Fibroblast of skin of scalp (primary cell): ENCODE results near the gene SPTBN4.
"Not testable (repeated sequence)": the region's sequence is repeated elsewhere in the genome, so short reads cannot be mapped to it uniquely, and the experiment has no call there.

ENCODE experiments used
- DNase-seq: peaks from one replicate; pipeline ENCODE4 v3.0.0-alpha.2; 2013

Gene SPTBN4

DNA sequence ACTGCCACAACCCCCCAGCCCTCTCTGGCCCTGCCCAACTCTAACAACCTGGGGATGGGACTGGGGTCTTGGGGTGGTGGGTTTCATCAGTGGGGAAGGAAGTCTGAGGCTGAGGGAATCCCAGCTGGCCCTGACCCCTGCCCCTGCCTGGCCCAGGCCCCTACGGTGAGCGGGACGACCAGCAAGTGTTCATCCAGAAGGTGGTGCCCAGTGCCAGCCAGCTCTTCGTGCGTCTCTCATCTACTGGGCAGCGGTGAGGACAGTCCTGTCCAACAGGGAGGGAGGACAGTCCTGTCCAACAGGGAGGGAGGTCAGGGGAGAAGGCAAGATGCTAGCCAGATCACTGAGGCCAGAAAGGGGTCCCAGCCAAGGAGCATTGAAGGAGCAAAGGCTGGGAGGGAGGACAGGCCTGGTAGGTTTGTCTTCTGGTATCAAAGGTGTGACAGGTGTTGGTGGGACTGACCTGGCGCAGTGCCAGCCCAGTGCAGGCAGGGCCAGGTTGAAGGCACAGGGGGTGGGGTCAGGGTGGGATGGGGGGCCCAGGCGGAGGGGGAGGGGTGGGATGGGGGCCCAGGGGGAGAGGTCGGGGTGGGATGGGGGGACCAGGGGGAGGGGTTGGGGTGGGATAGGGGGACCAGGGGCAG lies 122.2 kb downstream of the SPTBN4 start:
- no peak for DNase-seq

DNA sequence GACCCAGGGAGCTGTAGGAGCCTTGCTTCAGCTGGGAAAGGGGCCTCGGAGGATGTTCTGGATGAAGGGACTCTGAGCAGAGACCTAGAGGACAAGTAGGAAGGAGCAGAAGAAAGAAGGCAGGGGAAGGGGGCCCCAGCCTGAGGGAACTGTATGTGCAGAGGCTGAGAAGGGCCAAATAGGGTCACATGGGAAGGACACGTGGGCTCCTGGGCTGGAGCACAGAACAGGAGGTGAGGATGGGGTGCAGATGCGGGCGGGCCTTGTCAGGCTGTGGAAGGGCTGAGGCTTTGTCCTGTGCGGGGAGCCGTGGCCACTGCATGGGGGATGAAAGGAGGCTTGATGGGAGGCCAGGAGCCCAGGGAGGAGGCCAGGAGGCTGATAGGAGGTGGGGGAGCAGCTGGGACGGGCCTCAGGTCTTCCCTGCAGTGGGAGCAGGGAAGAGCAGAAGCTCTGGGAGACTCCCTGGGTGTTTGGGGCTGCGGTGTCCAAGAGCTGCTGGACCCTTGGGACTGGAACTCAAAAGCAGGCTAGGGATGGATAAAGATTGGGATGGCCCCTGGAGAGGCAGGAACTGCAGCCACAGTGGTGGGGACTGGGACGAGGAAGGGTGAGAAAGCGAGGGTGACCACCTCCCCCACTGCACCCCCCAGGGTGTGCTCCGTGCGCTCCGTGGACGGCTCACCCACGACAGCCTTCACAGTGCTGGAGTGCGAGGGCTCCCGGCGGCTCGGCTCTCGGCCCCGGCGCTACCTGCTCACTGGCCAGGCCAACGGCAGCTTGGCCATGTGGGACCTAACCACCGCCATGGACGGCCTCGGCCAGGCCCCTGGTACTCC lies 123.0 kb downstream of the SPTBN4 start:
- DNase-seq = no peak

DNA sequence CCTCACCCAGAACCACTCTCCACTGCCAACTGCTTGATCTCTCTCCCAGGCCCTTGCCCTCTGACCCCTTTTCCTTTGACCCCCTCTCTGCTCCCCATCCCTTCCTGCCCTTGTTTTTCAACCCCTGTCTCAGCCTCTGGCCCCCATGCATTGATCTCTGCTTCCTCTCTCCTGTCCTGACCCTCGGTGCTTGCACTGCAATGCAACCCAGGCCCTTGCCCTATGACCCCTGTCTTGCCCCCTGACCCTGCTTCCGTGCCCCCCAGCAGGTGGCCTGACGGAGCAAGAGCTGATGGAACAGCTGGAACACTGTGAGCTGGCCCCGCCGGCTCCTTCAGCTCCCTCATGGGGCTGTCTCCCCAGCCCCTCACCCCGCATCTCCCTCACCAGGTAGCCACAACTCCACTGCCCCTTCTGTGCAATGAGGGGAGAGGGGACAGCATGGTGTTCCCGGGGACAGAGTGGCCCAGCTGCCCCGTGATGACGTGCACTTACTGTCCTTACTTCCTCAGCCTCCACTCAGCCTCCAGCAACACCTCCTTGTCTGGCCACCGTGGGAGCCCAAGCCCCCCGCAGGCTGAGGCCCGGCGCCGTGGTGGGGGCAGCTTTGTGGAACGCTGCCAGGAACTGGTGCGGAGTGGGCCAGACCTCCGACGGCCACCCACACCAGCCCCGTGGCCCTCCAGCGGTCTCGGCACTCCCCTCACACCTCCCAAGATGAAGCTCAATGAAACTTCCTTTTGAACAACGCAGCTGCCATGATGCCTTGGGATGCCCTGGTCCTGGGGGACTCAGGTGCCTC lies 123.9 kb downstream of the SPTBN4 start:
- no peak for DNase-seq

DNA sequence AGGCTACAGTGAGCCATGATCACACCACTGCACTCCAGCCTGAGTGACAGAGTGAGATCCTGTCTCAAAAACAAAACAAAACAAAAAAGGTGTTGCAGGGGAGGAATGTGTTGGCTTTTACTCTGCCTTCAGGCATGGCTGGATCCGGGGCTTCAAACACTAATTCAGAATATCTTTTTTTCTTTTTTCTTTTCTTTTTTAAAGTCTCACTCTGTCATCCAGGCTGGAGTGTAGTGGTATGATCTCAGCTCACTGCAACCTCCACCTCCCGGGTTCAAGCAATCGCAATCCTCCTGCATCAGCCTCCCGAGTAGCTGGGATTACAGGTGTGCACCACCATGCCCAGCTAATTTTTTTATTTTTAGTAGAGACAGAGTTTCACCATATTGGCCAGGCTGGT lies 124.9 kb downstream of the SPTBN4 start:
- DNase-seq = not testable (repeated sequence)

DNA sequence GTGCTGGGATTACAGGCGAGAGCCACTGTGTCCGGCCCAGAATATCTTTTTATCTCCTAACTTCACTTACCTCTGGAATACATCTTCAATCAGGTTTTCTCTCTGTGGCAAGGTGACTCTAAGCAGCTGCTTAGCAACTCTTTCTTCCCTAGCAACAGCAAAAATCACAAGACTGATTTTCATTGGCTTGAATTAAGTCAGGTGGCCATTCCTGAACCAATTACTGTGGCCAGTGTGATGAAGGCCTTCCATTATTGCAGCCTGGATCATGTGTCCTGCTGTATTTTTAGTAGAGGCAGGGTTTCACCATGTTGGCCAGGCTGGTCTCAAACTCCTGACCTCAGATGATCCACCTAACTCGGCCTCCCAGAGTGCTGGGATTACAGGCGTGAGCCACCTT lies 125.4 kb downstream of the SPTBN4 start:
- DNase-seq = peak; percentile 47

DNA sequence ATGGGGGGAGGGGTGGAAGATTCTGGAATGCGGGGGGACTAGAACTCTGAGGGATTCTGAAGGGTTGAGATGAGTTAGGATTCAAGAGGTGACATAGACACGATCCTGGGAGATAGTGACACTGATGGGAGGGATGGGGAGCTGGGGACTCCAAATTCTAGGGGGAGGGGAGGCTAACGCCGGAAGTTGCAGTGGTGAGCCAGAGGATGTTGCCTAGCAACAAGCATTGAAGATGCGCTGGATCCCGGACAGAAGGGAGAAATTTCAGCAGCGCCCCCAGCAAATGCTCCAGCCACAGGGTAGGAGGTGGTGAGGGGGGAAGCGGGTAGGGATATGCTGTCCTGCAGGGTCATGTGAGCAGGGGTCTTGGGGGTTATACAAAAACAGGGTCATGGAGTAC lies 127.5 kb downstream of the SPTBN4 start:
- DNase-seq = peak; percentile 30

DNA sequence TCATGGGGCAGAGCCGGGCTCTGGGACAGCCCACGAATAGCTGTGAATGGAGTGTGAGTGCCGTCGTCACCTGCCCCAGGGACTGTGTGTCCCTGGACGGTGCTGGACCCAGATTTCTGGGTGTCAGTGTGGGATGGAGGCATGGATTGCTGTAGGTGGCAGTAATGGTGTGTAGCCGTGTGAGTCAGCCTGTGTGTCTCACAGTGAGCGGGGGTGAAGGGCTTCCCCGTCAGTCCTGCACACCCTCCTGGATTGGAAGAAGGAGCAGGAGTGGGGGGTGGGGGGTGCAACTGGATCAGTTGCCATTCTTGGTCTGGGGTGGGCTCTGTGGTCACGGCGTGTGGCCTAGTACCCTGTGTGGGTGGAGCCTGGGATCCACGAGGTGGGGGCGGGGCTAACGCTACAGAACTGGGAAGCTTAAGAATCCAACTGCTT lies 127.9 kb downstream of the SPTBN4 start:
- DNase-seq = peak; percentile 47

GRCh38 chr19:40596608-40597328 lies 130.0 kb downstream of the SPTBN4 start:
- peak; percentile 38 for DNase-seq

GRCh38 chr19:40597329-40597838 lies 130.6 kb downstream of the SPTBN4 start:
- no peak for DNase-seq

- peak; percentile 89 for DNase-seq
Observed at GRCh38 chr19:40598121-40598917, 131.5 kb downstream of the SPTBN4 start.

- no peak for DNase-seq
Observed at GRCh38 chr19:40598918-40599307, 132.1 kb downstream of the SPTBN4 start.

- no peak for DNase-seq
Observed at GRCh38 chr19:40599331-40599901, 132.6 kb downstream of the SPTBN4 start.

DNA sequence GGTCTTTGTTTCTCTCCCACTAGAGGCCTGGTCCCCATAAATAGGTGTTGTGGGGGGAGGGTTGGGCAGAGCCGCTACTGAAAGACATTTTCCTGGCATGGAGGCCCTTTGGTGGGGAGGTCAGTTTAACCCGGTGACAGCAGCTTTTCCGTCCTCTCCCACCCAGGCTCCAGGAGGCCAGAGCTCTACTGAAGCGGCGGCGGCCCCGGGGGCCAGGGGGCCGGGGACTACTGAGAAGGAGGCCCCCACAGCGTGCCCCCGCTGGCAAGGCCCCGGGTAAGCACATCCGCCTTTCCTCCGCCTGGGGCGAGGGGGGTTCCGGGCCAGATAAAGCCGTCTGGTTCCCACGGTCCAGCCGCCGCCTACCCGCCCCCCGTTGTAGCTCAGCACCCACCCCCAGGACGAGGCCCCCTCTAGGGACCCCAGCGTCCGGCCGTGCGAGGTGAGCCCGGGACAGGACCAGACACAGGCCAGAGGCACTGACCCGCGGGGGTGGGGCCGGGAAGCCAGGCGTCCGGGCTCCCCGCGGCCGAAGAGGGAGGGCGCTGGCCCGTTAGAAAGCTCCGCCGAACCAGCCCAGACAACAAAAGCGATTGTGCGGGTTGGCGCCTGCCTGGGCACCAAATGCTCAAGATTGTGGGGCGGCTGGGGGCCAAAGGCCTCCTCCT lies 133.2 kb downstream of the SPTBN4 start:
- no peak for DNase-seq

DNA sequence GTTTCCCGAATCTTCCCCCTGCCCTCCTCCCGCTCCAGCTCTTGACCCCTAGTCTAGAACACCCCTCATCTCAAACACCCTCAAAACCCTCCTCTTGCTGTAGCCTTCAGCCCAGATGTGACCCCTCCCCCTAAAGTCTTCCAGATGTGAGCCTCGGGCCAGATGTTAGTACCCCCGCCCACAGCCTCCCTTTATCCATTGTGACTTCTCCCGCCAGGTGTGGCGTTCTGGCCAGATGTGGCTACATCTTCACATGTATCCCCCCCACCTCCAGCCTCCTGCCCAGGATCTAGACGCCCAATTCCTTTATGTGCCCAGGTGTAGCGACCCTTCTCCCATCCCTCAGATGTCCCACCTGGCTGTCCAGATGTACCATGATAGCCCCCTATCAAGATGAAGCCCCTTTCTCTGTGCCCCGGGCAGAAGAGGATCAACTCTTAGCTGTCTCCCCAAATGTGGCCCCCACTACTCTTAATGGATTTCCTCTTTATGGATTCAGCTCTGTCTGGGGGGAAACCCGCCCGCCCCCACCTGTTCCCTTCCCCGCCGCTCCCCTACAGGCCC lies 133.9 kb downstream of the SPTBN4 start:
- no peak for DNase-seq

DNA sequence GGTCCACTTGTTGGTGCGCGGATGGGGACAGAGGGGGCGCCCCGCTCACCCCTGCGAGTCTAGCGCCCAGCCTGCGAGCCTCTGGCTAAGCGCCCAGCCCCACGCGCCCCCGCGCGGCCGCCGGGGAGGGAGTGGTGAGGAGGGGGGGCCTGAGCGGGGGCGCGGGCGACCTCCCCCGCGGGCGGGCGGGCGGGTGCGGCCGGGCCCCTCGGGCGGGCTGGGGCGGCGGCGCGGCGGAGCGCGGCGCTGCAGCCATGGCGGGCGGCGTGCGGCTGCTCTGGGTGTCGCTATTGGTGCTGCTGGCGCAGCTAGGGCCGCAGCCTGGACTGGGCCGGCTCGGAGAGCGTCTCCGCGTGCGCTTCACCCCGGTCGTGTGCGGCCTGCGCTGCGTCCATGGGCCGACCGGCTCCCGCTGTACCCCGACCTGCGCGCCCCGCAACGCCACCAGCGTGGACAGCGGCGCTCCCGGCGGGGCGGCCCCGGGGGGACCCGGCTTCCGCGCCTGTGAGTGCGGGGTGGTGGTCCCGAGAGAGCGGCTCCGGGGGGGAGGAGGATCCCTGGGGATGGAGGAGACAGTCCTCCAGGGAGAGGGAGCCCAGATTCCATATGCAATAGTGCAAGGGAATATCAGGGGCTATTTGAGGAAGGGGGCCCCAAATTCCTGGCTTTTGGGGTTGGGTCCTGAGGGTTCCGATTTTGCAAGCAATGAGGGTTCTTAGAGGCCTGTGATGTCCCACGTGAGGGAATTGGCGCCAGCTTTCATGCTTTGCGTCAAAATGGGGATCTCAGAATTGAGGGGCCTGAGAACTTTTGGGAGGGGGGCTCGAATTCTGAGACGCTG lies 134.6 kb downstream of the SPTBN4 start, which contains the start of gene LTBP4:
Gene LTBP4 (plus strand): TSS at position 236 of the 841 bp plus-strand sequence. CDS start 19 bp downstream, at position 255.
- DNase-seq = peak; percentile 32

DNA sequence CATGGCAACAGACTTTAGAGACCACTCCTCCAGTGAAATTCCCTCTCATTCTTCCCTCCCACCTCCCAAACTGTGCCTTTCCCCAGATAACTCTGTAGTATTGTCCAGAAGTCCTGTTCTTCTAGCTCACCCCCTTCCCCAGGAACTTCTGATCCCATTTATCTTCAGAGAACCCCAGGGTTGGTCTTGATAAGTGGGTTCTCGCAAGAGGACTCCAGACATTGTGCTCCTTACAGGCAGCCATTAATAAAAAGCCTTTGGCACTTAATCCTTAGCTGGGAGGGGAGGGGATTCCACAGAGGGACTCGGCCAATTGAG lies 136.2 kb downstream of the SPTBN4 start:
- DNase-seq = no peak

GRCh38 chr19:40603389-40604170 lies 136.8 kb downstream of the SPTBN4 start:
- peak; percentile 93 for DNase-seq

- no peak for DNase-seq
Observed at GRCh38 chr19:40604171-40604646, 137.4 kb downstream of the SPTBN4 start.
